HUDEP-2 (cell line): ENCODE results near the gene EFNA2.

Experiments
- DNase-seq, 76 experiments: peaks; one replicate each; lab custom pipeline; 2025; ENCODE audit not compliant: unreplicated experiment in 76 of 76; lab: John Stamatoyannopoulos, UW

The EFNA2 gene

GRCh38 chr19:1281569-1282287, 3.9 kb upstream of the EFNA2 start:
- DNase-seq: no peak

DNA sequence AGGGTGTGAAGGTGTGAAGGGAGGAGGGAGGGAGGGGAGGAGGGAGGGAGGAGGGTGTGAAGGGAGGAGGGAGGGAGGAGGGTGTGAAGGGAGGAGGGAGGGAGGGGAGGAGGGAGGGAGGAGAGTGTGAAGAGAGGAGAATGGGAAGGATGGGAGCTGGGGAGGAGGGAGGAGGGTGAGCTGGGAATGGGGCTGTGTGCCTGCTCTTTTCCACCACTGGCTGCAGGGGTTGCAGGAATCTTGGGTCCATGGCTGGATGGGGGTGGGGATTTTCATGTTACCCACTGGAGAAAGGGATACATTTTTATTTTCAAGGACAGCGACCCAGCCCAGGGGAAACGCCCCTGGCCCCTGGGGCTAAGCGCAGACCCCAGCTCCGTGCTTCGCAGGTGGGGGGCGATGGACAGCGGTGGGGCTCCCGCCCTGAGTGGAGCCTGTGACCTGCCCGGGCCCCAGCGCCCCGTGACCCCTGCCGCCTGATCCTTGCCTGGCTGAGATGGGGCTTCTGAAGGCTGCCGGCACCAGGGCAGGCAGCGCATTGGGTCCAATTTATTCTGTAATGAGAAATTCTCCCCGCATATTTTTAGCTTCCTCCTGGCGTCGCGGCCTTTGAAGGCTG, 3.0 kb upstream of the EFNA2 start:
- no peak for DNase-seq

DNA sequence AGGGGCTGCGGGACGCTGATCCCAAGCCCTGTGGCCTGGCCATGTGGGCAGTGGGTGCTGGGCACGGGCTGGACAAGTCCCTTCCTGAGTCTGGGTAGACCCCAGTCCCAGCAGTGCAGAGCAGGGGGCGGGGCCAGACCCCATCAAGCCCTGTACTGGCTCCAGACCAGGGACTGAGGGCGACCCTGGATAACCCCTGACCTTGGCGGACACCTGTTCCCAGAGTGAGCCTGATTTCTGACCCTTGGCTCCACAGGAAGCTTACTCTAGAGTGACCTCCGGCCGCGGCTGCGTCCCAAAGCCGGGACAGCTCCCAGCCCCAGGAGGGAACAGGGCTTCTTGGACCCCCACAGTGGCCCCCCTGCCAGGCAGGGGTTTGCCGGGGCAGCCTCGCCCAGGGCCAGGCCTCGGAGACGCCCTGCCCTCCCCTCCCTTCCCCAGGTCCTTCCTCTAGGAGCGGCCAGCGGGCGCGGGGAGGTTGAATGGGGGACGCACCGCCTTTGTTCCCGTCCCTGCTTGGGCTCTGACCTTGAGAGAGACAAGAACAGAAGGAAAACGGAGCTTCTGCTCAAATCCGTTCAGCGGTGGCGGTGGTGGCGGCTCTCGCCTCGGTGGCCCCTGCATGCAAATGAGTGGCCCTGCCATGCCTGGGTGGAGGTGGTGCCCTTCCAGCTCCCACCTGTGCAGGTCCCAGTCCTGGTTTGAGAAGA, 2.3 kb upstream of the EFNA2 start:
- no peak for DNase-seq

DNA sequence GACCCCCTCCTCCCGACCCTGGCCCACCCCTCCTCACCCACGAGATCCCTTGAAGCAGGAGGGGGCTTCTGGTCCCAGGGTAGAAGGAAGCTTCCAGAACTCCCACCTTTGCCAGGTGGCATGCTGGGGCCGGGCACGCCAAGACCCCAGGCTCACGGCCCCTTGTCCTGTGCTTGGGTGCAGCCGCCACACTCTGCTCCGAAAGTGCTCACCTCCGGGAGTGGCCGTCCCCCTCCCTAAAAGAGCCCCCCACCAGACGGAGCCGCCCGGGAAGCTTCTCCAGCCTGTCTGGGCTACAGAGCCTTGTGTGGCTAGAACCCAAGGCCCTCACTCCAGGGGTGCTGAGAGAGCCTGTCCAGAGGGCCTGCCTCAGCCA, 1.8 kb upstream of the EFNA2 start:
- no peak for DNase-seq

DNA sequence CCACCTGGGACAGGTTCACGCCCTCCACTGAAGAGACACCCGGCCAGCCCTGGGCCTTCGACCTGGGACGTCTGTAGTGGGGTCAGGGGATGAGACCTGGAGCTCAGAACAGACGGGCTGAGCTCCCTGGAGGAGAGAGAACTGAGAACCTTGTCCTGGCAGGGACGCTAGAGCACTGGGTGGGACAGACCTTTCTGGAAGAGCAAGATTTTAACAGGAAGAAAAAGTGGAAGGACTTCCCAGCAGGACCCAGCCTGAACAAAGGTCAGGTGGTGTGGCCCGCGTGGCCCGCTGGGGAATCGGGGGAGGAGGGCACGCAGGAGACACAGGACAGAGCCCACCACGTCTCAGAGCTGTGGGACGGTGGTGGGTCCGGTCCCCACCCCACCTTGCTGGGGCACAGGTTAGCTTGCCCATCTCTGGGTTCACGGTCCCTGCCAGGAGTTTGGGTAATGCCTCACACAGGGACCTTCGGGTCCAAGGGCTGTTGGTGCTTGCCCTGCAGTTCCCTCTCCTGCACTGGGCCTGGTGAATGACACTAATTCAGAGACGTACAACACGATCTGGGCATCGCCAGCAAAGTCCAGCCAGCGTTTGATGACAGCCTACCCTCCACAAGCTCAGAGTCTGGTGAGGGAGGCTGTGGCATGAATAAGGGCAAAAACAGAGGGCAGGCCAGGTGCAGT, 1.2 kb upstream of the EFNA2 start:
- DNase-seq: no peak

- no peak for DNase-seq
These were observed 515 bp upstream of the EFNA2 start for GRCh38 chr19:1284979-1285736.

DNA sequence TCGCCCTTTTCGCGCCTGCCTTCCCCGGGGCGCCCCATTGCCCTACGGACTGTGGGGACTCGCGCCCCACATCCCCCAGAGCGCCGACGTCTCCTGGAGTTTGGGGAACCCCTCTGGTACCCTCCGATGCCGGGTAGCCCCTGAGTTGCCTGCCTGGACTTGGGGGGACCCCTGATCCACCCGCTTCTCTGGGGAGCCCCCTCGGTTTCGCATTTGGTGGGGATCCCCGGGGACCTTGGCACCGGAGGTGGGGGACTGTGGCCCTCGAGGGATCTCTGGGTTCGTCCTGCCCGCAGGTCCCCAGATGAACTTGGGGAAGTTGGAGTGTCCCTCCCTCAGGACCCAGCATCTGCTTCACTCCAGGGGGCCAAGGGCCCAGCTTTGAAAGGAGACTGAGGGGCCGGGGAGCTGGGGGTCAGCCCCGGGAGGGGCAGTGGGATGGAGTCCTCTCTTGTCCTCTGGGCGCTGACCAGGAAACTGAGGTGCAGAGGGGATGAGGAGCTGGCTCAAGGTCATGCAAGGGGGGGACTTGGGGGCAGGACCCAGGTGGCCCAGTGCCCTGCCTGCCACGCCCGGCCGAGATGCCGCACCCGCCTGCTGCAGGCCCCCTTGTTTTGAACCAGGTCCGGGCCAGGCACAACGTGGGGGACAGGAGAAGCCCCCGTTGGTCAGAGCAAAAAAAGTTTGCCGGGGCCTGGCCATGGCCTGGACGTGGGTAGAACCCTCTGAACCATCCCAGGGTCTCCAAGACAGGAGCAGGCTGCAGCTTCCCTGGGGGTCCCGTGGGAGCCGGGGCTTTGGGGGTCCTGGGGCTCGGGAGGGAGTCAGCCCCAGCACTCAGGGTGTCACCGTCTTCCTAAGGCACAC, 1.0 kb downstream of the EFNA2 start:
- no peak for DNase-seq

DNA sequence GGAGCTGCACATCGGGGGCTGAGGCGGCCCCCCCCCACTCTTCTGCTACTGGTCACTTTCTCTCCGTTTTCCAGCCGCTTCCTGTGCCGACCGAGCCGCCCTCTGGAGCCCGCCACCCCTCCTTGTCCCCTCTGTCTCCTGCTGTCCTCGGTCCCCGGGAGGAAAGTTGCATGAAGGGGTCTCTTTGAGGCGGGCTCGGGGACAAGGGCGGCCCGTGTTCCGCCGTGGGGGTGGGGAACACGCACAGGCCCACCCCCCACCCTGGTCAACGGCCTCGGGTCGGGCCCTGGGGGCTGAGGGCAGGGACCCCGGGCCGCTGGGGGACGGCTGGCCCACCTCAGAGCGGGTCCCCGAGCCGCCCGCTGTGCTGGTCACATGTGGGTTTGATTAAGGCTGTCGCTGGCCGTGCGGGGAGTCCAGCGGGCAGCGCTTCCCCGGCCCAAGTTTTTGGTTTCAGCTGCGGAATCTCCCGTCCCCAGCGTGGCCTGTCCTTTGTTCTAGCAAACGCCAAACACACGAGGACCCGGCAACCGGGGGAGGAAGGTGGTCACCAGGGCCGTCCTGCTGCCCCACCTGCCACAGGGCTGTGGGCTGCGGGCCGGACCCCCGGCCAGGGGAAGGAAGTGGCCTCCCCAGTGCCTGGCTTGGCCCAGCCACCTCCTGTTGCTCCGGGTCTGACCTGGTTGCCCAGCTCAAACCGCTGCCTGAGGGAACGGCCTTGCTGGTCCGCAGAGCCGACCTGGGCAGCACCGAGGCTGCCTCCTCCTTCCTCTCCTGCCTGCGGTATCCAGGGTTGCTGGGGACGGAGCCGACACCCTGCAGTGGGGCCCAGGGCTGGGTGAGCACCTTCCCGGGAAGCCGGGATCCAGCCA, 1.9 kb downstream of the EFNA2 start:
- DNase-seq: no peak

DNA sequence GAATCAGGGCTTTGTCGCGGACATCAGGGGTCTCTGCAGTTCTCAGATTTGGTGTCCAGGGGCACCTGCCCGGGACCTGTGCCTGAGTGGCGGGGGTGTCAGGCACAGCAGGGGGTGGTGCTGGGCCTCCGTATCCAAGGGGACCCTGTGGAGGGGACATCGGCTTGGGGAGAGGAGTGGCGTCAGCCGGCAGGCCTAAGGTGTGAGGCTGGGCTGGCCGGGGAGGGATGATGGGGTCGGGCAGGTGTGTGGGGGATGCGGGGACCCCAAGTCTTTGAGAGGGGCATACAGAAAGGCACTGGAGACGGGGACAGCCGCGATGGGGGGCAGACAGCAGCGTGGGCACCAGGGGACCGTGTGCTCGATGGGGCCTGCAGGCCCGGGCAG, 2.5 kb downstream of the EFNA2 start:
- DNase-seq: no peak

DNA sequence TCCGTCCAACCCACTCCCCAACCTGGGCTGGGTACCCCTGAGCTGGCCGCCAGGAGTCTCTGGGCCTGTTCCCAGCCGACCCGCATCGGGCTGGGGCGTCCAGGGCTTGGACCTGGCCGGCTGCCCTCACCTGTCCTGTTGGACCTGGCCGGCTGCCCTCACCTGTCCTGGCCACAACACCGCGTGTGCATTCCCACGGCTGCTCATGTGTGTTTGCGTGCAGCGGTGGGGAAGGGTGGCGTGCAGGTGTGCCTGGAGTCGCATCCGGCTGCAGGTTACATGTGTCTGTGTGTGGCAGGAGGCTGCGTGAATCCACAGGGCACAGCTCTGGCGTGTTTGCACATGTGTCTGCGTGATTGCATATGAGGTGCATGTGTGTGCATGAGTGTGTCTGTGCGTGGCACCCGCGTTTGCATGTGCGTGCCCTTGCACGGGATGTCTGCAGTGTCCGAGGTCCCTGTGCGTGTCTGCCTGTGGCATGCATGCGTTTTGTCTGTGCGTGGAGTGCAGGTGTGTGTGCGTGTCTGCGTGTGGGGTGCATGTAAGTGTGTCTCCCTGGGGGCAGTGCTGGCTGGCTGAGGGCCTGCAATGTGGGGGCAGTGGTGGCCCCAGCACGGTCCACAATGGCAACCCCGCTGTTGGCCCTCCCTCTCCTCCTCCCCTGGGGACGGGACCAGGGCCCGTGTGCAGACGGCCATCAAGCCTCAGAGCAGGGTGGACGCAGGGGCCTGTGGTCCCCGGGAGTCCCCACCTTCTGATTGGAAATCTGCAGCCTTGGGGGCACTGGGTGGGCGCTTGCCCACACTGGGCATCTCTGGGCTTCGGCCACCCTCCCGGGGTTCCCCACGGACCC, 3.4 kb downstream of the EFNA2 start:
- DNase-seq: no peak

DNA sequence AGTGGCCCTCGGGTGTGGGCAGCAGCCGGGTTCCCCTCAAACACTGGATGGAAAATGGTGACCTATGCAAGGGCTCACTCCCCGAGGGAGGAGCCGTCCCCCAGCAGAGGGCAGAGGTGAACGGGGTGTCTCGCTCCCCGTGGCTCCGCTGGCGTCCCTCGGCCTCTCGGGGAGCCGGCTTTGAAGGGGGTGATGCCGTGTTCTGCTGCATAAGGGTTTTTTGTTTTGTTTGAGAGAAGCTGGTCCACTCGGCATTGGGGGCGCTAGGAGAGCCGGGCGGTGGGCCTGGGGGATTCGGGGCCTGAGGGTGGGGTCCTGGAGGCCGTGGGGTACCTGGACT, 4.0 kb downstream of the EFNA2 start:
- DNase-seq: no peak

GRCh38 chr19:1290196-1290702, 4.6 kb downstream of the EFNA2 start:
- DNase-seq: no peak

- no peak for DNase-seq
These were observed 5.3 kb downstream of the EFNA2 start for GRCh38 chr19:1290703-1291651.

DNA sequence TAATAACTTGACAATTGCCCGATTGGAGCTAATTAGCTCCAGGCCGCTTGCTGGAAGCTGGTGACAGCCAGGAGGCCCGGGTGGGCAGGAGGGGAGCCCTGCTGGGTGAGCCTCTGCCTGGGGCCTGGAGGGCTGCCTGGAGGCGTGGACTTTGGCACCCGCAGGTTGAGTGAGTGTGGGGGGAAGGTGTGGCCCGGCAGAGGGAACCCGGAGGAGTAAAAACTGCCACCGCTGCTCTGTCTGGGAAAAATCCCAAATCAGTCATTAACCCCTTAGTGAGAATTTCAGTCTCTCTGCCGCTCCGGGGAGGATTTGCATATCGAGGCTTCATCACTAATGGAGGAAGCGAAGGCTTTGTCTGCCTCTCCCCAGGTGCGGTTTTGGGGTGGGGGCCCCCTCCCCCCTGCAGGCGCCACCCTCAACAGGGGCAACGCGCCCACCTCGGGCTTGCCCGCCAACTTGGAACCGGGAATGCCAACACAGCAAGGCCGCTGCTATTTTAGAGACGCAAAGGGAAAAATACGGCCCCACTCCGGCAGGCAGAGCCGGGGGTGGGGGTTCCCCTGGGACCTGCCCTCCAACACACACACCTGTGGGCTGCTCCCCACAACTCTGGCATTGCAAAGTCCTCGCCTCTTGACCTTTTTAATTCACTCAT, 6.2 kb downstream of the EFNA2 start:
- DNase-seq: no peak

GRCh38 chr19:1292419-1293151, 6.9 kb downstream of the EFNA2 start:
- DNase-seq: no peak
